Upper lobe of left lung (tissue), 6 donors: ENCODE results near the gene MICAL3. TPM values are rescaled to one million over a fixed set of nuclear protein-coding genes. Genes with fewer than 3 reads are reported as not detected.
A peak's percentile ranks its signal among the peaks of the same experiment; 100 is the strongest.
"Not testable (repeated sequence)": the region's sequence is repeated elsewhere in the genome, so short reads cannot be mapped to it uniquely, and the experiment has no call there.

Experiments
- ATAC-seq, 2 donors: fragments of 200-7000 bp; cut with Tn5 transposase; one replicate each; pipeline ENCODE4 v1.9.1; 2022; ENCODE audit warnings: mild to moderate bottlenecking in 2 of 2, moderate library complexity in 2 of 2; ENCODE audit not compliant: low FRiP score in 2 of 2
- DNase-seq, 2 donors: peaks; one replicate each; pipeline ENCODE4 v3.0.0-alpha.2; 2019 to 2020
- H3K27ac ChIP-seq, 4 donors: fragments of 200-600 bp; sonication (generic); one replicate each; pipeline ENCODE4 v1.5.1; 2016 to 2019
- H3K27me3 ChIP-seq, 4 donors: fragments of 200-600 bp; sonication (generic); one replicate each; pipeline ENCODE4 v1.5.1; 2017 to 2019
- H3K36me3 ChIP-seq, 4 donors: fragments of 200-600 bp; sonication (generic); one replicate each; pipeline ENCODE4 v1.5.1; 2016 to 2019
- H3K4me1 ChIP-seq, 4 donors: fragments of 200-600 bp; sonication (generic); one replicate each; pipeline ENCODE4 v1.5.1; 2018 to 2019
- H3K4me3 ChIP-seq, 4 donors: fragments of 200-600 bp; sonication (generic); one replicate each; pipeline ENCODE4 v1.5.1; 2017 to 2019; ENCODE audit warnings: mild to moderate bottlenecking in 2 of 4, moderate library complexity in 1 of 4
- H3K9me3 ChIP-seq, 4 donors: fragments of 200-600 bp; sonication (generic); one replicate each; pipeline ENCODE4 v1.5.1; 2018 to 2019
- EP300 ChIP-seq, 4 donors: sonication (generic); formaldehyde crosslinking; IDR thresholded peaks; one replicate each; pipeline ENCODE4 v1.5.1; 2017; ENCODE audit warnings: antibody characterized with exemption in 4 of 4, control low read depth in 2 of 4
- POLR2A ChIP-seq, 4 donors: fragments of 450-650 bp; IDR thresholded peaks; one replicate each; pipeline ENCODE4 v1.5.1; 2016 to 2017; ENCODE audit warnings: antibody characterized with exemption in 4 of 4, mild to moderate bottlenecking in 2 of 4
- POLR2AphosphoS5 ChIP-seq, 2 donors: sonication (generic); formaldehyde crosslinking; IDR thresholded peaks; one replicate each; pipeline ENCODE4 v1.5.1; 2017; ENCODE audit warnings: antibody characterized with exemption in 2 of 2
- WGBS, 2 donors: methylation state at CpG; one replicate each; pipeline ENCODE4 v1.1.5; 2017 to 2018; 5-methylcytosine and 5-hydroxymethylcytosine counted together
- total RNA-seq, 6 donors: library from RNA; depleted of rRNA in 4 of 6; stranded (reverse); fragments of >200 nt in 4 of 6; gene quantifications; one replicate each; pipeline versions ENCODE4 v1.1.0 to v1.2.1, GENCODE V29; 2016 to 2021
- TF ChIP-seq, protein P1 (sequence below), 6 experiments: fragments of 450-650 bp in 4 of 6; fragments of 200-600 bp in 2 of 6; sonication (generic) in 2 of 6; IDR thresholded peaks; one replicate each; pipeline ENCODE4 v1.5.1; 2016 to 2019; ENCODE audit warnings: antibody characterized with exemption in 6 of 6
- donor health status: DM: no; HTN: no; CAD: no; lungs with moderate emphysema.
- donor health status: DM: no; HTN: yes; CAD: no; lungs with severe emphysema.

MICAL3 gene
- total RNA-seq, 6 donors from 2014 or later, result 6.4 to 39.8 (median 23.4) TPM

DNA sequence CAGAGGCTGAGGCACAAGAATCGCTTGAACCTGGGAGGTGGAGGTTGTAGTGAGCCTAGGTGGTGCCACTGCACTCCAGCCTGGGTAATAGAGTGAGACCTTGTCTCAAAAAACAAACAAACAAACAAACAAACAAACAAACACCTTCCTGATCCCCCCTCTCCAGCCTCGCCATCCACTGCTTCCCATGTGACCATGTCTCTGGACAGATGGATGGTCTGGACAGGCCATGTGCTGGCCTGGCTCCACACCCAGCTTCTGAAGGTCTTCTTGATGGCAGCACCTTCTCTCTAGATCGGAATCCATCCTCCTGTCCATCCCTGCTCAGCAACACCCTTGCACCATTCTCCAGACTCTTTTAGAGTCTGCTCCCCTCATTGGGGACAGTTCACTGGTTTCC lies 42.8 kb upstream of the MICAL3 start:
- Histone ChIP-seq H3K36me3 (no peaks in the 10 kb centered on the region), H3K27ac (no peak overlapping the region), H3K9me3 (no peaks in the 10 kb centered on the region), H3K27me3 (no peaks in the 10 kb centered on the region), H3K4me3 (no peak overlapping the region), H3K4me1 (no peaks in the 10 kb centered on the region)
- no peak for TF ChIP-seq EP300 (IDR thresholded peaks at IDR 0.05)
- TF ChIP-seq, protein P1, sequence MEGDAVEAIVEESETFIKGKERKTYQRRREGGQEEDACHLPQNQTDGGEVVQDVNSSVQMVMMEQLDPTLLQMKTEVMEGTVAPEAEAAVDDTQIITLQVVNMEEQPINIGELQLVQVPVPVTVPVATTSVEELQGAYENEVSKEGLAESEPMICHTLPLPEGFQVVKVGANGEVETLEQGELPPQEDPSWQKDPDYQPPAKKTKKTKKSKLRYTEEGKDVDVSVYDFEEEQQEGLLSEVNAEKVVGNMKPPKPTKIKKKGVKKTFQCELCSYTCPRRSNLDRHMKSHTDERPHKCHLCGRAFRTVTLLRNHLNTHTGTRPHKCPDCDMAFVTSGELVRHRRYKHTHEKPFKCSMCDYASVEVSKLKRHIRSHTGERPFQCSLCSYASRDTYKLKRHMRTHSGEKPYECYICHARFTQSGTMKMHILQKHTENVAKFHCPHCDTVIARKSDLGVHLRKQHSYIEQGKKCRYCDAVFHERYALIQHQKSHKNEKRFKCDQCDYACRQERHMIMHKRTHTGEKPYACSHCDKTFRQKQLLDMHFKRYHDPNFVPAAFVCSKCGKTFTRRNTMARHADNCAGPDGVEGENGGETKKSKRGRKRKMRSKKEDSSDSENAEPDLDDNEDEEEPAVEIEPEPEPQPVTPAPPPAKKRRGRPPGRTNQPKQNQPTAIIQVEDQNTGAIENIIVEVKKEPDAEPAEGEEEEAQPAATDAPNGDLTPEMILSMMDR (IDR thresholded peaks at IDR 0.05), result no peak
- TF ChIP-seq POLR2A (IDR thresholded peaks at IDR 0.05), result no peak
- TF ChIP-seq POLR2AphosphoS5 (IDR thresholded peaks at IDR 0.05), result no peak
- DNase-seq (no peak), ATAC-seq (no peak)
- 86 to 89% methylated on average over 3 of the region's 3 CpGs for WGBS, 2 donors

GRCh38 chr22:18066181-18066859 lies 42.0 kb upstream of the MICAL3 start:
- WGBS, 2 donors, result 42 to 47% methylated on average over 11 to 12 of the region's 12 CpGs
- TF ChIP-seq POLR2AphosphoS5 (IDR thresholded peaks at IDR 0.05) (no peak), POLR2A (IDR thresholded peaks at IDR 0.05) (no peak), EP300 (IDR thresholded peaks at IDR 0.05) (no peak)
- TF ChIP-seq, protein P1 (IDR thresholded peaks at IDR 0.05), result no peak
- H3K27me3 ChIP-seq, result no peaks in the 10 kb centered on the region

GRCh38 chr22:18065256-18065655 lies 40.9 kb upstream of the MICAL3 start:
- no peak for ATAC-seq
- DNase-seq, result peak in 1 of 2 donors; percentile 42
- H3K27me3 ChIP-seq, result no peaks in the 10 kb centered on the region
- TF ChIP-seq POLR2A (IDR thresholded peaks at IDR 0.05), result no peak
- TF ChIP-seq EP300 (IDR thresholded peaks at IDR 0.05), result no peak
- no peak for TF ChIP-seq POLR2AphosphoS5 (IDR thresholded peaks at IDR 0.05)
- TF ChIP-seq, protein P1 (IDR thresholded peaks at IDR 0.05), result no peak
- H3K4me3 ChIP-seq, result no peak overlapping the region
- H3K4me1 ChIP-seq, result no peaks in the 10 kb centered on the region
- no peaks in the 10 kb centered on the region for H3K36me3 ChIP-seq
- WGBS, 2 donors, result 57 to 73% methylated on average over 9 of the region's 9 CpGs
- no peaks in the 10 kb centered on the region for H3K9me3 ChIP-seq
- no peak overlapping the region for H3K27ac ChIP-seq

More at GRCh38 chr22:18066181-18066859, 42.0 kb upstream of the MICAL3 start:
- Histone ChIP-seq H3K36me3 (no peaks in the 10 kb centered on the region), H3K4me3 (no peak overlapping the region), H3K27ac (no peak overlapping the region), H3K9me3 (no peaks in the 10 kb centered on the region), H3K4me1 (no peaks in the 10 kb centered on the region)
- DNase-seq (no peak), ATAC-seq (no peak)

DNA sequence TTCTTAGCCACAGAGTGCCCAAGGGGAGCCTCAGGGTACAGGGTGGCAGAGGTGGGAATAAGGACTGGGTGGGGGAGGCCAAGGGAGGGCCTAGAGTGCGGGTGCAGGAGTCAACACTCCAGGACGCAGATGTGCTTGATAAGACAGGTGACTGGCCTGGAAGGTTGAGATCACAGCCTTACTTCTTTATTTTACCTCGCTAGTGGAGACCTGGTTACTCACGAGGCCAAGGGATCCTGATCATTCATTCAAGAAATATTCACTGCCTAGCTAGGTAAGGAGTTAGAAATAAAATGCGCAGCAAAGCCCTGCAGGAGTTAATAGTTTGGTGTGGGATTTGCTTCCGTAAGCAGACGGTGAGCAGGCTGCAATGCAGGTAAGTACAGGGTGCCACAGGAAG lies 40.3 kb upstream of the MICAL3 start:
- no peaks in the 10 kb centered on the region for H3K36me3 ChIP-seq
- TF ChIP-seq EP300 (IDR thresholded peaks at IDR 0.05) (no peak), POLR2A (IDR thresholded peaks at IDR 0.05) (no peak), POLR2AphosphoS5 (IDR thresholded peaks at IDR 0.05) (no peak)
- TF ChIP-seq, protein P1 (IDR thresholded peaks at IDR 0.05), result no peak
- H3K27ac ChIP-seq, result no peak overlapping the region

DNA sequence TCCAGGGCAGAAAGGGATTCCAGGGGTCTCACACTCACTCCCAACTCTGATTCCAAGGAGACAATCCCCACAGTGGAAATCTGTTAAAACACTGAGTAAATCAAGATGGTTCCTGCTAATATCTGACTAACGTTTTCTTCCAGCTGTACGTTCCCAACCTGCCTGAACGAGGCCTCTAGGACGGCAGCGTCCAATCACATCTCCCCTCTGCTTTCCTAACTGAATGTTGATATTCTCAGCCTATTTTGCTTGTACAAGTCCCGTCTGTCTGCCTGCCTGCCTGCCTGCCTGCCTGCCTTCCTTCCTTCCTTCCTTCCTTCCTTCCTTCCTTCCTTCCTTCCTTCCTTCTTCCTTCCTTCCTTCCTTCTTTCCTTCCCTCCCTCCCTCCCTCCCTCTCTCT lies 39.4 kb upstream of the MICAL3 start:
- not testable (repeated sequence) for H3K9me3 ChIP-seq, H3K36me3 ChIP-seq, H3K4me1 ChIP-seq, ATAC-seq, DNase-seq, H3K27ac ChIP-seq, H3K27me3 ChIP-seq, H3K4me3 ChIP-seq
- WGBS, 2 donors, result 76 to 78% methylated on average over 6 of the region's 6 CpGs

More for the DNA sequence above, 40.3 kb upstream of the MICAL3 start:
- no peak for ATAC-seq
- Histone ChIP-seq H3K27me3 (no peaks in the 10 kb centered on the region), H3K4me3 (no peak overlapping the region), H3K4me1 (no peaks in the 10 kb centered on the region), H3K9me3 (no peaks in the 10 kb centered on the region)
- 83 to 89% methylated on average over 7 of the region's 7 CpGs for WGBS, 2 donors
- DNase-seq, result no peak
